Fibroblast of skin of right quadriceps (primary cell): ENCODE data around the gene H6PD.

Experiments
- DNase-seq: peaks from one replicate; pipeline ENCODE4 v3.0.0-alpha.2; 2013

H6PD gene

GRCh38 chr1:9319789-9320519 lies 85.4 kb downstream of the H6PD start:
- no peak for DNase-seq
